Activated effector memory CD4-positive, alpha-beta T cell treated with Interleukin-2 at 50 U/mL for 16 hours (primary cell): ENCODE measurements around the gene PEX19.

Experiments used
- DNase-seq: peaks from one replicate; pipeline ENCODE4 v3.0.0-alpha.2; 2020

PEX19 gene

DNA sequence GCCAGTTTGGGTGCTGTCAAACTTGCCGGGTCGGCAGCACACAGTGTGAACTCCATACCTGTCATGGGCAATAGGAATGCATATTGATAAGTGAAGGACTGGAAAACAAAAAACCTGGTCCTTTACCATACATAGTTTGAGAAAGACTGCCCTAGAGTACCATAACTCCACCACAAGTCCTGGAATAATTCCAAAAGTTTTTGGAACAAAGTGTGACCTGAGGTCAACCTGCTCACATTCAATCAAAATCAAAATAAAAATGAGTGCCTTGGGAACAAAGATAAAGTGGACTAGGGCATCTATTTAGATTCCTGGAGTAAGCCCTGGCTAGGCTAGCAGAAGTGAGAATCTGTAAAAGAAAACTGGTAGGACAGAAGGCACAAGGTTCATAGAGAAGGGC lies 7.6 kb downstream of the PEX19 start:
- no peak for DNase-seq

- no peak for DNase-seq
Observed at GRCh38 chr1:160271025-160271424, 13.9 kb downstream of the PEX19 start.

- DNase-seq = no peak
Observed at GRCh38 chr1:160267284-160267991, 17.5 kb downstream of the PEX19 start.

DNA sequence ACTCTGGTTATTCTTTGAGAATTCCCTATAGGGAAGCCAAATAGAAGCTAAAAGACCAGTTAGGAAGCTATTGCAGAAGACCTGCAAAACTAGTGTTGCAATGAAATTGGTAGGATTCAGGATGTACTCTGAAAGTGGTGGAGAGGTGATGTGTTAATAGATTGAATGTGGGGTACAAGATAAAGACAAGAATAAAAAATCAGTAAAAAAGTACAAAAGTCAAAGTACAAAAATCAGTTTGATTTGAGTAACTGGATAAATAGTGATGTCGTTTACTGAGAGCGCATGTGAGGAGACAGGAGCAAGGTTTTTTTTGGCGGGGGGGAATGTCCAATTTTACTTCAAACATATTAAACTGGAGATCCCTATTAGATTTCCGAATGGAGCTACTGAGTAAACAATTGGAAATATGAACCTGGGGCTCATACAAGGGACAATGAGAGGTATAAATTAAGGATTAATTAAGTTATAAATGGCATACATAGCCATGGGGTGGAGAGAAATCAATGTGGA lies 20.1 kb downstream of the PEX19 start:
- no peak for DNase-seq

- DNase-seq = peak; percentile 97
Observed at GRCh38 chr1:160261893-160262794, 22.8 kb downstream of the PEX19 start, which contains the start of gene DCAF8. Gene DCAF8, minus strand, starts transcription at chr1:160262549. Its CDS starts 18,541 bp downstream, at chr1:160244008.

DNA sequence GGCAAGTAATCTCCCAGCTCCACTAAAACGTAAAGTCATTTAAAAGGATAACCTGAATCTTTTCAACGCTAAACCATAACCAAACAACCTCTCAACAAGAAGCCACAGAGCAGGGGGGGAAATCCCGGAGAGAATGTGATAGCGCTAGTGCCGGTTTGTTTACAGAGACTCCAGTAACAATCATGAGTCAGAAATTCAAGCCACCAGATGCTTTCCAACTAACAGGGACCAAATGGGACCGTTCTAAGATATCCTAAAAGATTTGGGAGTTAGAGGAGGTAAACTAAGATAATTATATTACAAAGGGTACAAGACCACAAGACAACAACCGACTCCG lies 23.4 kb downstream of the PEX19 start:
- peak; percentile 60 for DNase-seq

DNA sequence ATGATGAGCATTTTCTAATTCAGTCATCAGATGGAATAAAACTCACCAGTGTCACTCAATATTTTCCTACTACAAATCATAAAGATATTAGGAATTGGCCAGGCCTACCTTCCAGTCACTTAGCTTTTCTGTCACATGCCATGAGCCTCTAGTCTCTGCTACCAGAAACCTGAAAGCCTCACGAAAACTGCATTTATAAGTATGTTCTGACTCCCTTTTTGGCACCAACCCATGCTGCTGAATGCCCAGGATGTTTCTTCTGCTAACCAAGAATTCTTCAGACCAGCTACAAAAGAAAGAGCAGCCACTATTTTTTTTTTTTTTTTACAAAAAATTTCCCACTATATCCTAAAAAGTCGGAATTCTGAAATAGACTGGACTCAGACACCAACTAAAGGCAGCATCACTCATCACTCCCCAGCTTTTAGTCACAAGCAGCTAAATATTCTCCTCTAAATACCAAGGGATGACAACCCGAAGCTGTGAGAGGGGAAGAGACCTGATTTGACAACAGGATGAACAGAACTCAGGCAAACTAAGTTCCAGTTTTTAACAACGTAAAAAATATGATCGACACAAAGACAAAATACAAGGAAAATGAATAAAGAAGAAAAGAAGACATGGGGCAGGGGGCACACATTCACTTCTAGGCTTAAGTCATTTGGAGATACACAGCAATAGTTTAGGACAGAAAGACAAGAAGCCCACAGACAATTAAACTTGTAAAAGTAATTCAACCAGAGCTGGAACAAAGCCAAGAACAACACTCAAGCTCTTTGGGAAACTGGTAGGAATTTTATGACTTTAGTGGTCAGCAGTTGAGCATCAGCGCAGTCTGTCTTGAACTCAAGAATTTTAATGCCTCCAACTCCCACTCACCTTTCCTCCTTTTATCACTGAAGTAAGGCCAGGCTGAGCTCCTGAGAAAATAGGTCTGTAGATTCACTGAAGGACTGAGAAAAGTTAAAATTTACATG lies 24.2 kb downstream of the PEX19 start:
- DNase-seq = no peak

DNA sequence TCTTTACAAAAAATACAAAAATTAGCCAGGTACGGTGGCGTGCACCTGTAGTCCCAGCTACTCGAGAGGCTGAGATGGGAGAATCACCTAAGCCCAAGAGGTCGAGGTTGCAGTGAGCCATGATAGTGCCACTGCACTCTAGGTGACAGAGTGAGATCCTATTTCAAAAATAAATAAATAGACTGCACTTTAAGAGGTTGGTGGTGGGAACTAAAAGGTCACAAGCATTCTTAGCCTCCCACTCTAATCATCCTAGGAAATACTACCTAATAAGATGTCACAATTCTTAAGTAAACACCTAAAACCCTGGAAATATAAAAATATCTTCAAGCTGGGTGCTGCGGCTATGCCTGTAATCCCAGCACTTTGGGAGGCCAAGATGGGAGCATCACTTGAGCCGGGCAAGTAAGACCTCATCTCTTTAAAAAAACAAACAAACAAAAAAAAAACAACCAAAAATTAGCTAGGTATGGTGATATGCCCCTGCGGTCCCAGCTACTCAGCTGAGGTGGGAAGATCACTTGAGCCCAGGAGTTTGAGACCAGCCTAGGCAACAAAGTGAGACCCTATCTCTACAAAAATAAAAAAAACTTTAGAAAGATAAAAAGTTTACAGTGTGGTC lies 26.6 kb downstream of the PEX19 start:
- DNase-seq = no peak

- DNase-seq = no peak
Observed at GRCh38 chr1:160257411-160258015, 27.4 kb downstream of the PEX19 start.

DNA sequence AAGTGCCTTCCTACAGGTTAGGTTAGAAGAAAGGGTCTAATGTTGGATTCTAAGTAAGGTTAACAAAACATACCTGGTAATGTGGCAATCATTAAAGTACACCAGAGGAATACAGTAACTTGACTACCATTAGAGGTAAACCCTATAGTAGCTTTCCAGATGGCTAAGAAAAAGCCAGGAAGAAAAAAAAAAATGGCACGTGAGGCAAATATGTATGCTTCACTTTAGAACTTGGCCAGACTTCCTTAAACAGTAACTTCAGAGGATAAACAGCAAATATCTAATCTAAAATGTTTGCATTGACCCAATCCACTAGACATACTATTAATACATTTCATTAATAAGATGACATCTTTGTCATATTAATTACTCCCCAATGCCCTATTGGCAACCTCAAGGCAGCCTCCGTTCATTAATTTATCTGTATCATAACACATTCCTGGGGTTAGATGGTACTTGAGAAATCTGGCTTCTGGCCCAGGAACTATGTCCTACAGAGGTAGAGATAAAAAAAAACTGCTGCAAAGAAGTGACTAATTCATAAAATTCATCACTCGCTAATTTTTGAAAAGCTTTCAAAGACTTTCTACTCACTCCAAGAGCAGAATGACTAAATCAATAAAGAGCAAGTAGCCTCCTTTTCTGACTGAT lies 28.4 kb downstream of the PEX19 start:
- no peak for DNase-seq

- no peak for DNase-seq
Observed at GRCh38 chr1:160255781-160256300, 29.1 kb downstream of the PEX19 start.

DNA sequence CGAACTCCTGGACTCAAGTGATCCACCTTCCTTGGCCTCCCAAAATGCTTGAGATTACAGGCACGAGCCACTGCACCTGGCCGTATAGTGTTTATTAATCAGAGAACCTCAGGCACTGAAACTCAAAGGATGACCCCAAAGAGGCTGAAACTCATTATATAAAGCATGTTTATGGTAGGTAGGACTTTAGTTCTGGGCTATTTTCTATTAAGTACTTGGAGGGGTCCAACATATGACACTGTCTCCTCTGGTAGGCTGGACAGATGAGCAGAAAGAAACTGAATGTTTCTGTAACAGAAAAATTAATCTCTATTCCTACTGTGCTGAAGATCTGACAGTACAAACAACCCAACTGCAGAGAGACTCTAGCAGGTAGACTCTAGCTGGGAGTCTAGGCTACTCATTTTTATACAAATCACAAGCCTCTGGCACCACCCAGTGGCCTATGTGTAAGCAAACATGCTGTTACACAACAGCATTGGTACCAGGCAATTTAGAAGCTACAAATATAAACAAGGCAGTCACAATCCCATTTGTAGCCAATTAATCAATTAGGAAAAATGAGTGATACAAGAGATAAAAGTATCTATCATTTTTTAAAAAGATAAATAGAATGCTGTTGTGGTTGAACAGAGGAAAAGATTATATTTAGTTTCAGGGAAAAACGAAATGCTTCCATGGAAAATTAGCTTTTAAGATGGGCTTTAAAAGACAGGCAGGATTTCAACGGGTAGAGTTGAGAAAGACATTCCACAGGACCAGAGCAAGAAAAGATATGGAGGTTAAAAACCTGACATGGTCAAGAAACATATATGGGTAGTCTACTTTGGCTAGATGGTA lies 33.0 kb downstream of the PEX19 start:
- DNase-seq = peak; percentile 24

GRCh38 chr1:160251011-160251410 lies 33.9 kb downstream of the PEX19 start:
- no peak for DNase-seq

DNA sequence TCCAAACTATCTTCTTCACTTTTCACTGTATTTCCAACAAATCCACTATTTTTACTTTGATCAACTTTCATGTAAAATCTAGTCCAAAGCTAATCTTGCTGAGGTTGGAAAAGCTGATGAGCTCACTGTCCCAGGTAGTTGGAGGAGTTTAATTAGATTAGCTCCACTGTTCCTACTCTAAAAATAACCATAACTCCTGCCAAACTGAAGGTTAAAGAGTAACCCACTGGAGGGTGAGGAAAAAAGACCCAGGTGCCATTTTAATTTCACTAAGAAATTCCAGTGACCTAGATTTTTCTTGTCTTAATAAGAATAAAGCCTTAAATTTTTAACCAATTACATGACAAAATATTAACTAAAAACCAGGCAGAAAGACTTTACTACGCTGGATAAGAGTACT lies 37.9 kb downstream of the PEX19 start:
- no peak for DNase-seq

DNA sequence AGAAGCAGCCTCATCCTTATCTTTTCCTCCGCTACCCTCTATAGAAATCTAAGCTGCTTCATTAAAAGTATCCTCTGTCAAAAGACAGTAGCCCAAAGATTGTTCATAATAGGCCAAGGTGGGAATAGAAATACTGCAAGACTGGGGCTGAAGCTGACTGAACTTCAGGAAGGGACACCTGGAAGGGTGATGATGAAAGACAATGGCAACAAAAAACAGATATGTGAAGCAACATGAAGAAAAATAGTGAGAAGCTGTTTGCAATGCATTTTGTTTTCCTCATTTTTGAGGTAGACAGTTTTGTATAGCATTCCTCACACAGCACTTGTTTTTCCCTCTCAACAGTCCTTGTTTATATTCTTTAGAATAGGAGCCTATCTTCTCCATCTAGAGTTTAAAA lies 39.5 kb downstream of the PEX19 start:
- DNase-seq = no peak

DNA sequence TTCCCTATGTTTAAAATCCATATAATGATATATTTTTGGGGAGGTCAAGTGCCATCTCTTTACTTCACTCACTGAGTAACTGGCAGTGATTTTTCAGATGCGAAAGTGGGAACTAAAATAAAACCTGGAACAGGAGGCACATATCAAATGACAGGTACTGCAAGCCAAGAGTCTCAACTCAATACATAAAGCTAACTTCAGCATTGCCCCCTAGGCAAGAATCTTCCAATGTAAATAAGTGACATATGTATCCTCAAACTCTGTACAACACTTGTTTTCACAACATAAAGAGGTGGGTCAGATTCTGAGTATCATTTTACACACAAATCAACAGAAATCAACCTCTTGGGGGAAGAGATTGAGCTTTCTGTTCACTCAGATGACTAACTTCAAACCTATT lies 40.7 kb downstream of the PEX19 start:
- no peak for DNase-seq

- no peak for DNase-seq
Observed at GRCh38 chr1:160243767-160244166, 41.2 kb downstream of the PEX19 start.

DNA sequence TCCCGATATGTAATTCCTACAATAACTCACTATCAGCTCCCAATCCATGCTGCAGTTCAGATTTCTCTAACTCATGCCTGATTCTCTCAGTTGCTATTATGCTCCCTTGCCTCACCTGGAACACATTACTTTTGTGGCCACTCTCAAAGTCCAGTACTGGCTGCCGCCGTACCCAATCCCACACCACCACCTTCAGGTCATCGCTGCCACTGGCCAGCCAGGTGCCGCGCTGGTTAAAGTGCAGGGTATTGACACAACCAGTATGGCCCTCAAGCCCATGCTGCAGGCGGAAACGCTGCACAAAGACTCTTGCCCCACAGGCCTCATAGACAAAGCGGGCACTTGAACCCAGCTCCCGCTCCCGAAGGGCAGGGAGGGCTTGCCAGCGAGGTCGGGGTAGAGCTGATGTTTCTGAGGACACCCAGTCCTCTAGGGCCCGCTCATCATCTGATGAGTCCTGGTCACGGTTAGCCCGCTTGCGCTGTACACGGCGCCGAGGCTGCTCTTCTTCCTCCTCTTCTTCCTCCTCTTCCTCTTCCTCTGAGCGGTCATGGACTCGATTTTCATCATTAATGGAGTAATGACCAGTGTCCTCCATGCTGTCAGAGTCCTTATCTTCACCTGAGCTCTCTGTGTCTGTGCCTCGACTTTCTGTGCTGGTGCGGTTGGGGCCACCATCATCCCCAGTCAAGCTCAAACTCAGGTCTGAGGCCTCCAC lies 45.2 kb downstream of the PEX19 start:
- no peak for DNase-seq

DNA sequence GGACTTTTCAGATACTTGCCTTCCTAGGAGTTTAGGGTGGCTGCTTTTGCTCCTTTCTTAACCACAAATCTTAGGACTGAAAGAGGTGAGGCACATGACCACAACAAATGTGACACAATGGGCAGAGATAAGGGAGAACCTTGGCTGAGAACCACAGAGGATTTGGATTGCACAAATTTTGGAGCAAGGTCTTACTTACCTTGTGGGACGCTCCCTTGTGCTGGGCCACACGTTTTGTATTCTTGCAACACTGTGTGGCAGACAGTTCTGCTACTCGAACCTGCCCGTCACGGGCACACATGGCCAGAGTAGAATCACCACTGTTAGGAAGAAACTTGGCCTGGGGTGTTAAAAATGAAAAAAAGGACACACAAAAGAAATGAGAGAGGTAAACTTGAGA lies 46.5 kb downstream of the PEX19 start:
- no peak for DNase-seq
